ENCODE data around the gene LOC101059915.

LOC101059915 gene

DNA sequence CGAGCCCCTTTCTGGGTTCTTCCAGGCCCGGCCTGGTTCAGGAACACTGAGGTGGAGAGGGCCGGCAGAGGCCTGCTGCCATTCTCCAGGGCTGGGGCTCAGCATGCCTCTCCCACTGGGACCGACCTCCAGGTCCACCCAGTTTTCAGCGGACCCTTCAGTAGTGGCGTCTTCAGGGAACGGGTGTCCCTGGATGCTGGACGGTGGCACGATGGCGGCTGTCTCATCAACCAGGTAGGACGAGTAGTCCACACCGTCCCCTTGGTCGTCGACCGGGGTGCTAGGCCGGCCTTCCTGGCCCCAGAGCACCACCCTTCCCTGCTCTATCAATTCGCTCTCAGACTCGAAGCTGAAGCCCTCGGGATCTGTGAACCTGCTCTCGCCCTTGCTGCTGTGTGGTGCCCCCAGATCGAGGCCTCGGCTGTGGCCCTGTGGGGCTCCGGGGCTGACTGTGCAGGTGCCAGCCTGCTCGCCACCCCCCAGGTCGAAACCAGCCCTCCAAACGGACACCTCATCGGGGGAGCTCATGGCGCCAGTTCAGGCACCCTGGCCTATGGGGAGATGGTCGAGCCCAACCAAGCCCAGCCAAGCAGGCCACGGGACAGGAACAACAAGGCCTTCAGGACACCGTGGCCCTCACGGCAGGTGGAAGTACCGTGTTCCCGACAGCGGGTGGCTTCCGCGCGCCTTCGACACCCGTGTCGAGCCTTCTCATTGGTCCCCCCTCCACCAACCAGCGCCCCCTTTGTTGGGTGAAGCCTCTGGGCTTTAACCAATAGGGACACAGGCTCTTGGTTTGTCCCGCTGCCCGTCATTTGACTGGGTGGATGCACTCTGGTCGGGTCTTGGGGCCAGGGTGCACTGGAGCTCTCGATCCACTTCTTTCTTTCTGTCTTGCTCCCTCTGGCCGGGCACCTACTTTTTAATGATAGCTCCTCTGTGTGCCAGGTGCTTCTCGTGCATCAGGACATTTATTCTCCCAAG is 814 bp upstream of the LOC101059915 start:
- RAD21 ChIA-PET (ENCODE audit: low non-redundant PET in 1 of 2, low total read pairs in 2 of 2, uncharacterized antibody in 2 of 2, unreplicated experiment in 2 of 2), result no interaction called here
- no peak for TF ChIP-seq SP1 (IDR thresholded peaks at IDR 0.05; ENCODE audit: low read depth)
- TF ChIP-seq ZNF274 (IDR thresholded peaks at IDR 0.05; ENCODE audit: low read depth, low read length), result no peak
- no peak for TF ChIP-seq YY1 (IDR thresholded peaks at IDR 0.05; ENCODE audit: extremely low read depth, insufficient replicate concordance, low read depth, low read length)
- TF ChIP-seq CEBPB (IDR thresholded peaks at IDR 0.05; ENCODE audit: low read depth), result no peak
- no peak for TF ChIP-seq SRF (IDR thresholded peaks at IDR 0.05; ENCODE audit: low read depth)
- TF ChIP-seq, protein P1, sequence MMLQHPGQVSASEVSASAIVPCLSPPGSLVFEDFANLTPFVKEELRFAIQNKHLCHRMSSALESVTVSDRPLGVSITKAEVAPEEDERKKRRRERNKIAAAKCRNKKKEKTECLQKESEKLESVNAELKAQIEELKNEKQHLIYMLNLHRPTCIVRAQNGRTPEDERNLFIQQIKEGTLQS (IDR thresholded peaks at IDR 0.05), result no peak
- DNase-seq (ENCODE audit: low read depth, low spot score), result no peak
- intact Hi-C loops (cut with micrococcal nuclease), result no loop called here
- H3K27ac ChIP-seq (ENCODE audit: low read depth, low read length), result no peak overlapping the region
- H3K9me3 ChIP-seq (ENCODE audit: control insufficient read depth in 1 of 2, insufficient read depth in 1 of 2, low read depth in 1 of 2, low read length in 2 of 2), result no peaks in the 10 kb centered on the region
- no peak for ATAC-seq
- no peaks in the 10 kb centered on the region for H4K20me1 ChIP-seq (ENCODE audit: insufficient read depth)
- CTCF ChIA-PET, result no interaction called here
- H3K79me2 ChIP-seq (ENCODE audit: insufficient read depth, low read length), result no peaks in the 10 kb centered on the region
- POLR2A ChIA-PET, result no interaction called here
- H3K4me2 ChIP-seq (ENCODE audit: low read length), result no peak overlapping the region
- H3K27me3 ChIP-seq (ENCODE audit: insufficient read depth, low read length), result no peaks in the 10 kb centered on the region
- H3K4me1 ChIP-seq (ENCODE audit: control insufficient read depth in 1 of 2, insufficient read depth in 2 of 2, low read length in 2 of 2), result peaks cover 0 to 5% of the 10 kb centered on the region in 2 experiments; a peak in 1 of 4 replicates
- no peak overlapping the region for H3K9ac ChIP-seq (ENCODE audit: low read length)
- no TSS peak for BruUV-seq (replicated peaks)
- H3K4me3 ChIP-seq (replicated peaks in 1 of 2; ENCODE audit: low read depth in 1 of 2, low read length in 2 of 2), result no peak overlapping the region
- H2AFZ ChIP-seq (ENCODE audit: low read depth, low read length, poor library complexity, severe bottlenecking), result no peak overlapping the region
- no peaks in the 10 kb centered on the region for H3K9me2 ChIP-seq (ENCODE audit: insufficient read depth)
- H3K36me3 ChIP-seq (ENCODE audit: control insufficient read depth in 1 of 2, insufficient read depth in 2 of 2, low read length in 2 of 2), result no peaks in the 10 kb centered on the region

DNA sequence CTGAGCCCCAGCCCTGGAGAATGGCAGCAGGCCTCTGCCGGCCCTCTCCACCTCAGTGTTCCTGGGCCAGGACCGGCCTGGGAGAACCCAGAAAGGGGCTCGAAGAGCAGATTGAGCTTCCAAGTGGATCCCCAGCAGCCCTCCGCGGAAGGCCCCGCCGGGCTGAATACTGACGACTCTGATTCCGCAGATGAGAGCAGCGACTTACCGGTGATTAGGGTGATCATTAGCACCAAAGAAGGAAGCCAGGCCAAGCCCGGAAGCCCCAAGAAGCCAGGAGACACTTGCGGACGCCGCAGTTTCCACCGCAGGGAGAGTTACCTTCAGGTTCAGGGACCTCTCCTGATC is 876 bp downstream of the LOC101059915 start:
- H3K4me1 ChIP-seq (ENCODE audit: control insufficient read depth in 1 of 2, insufficient read depth in 2 of 2, low read length in 2 of 2), result peaks cover 0 to 5% of the 10 kb centered on the region in 2 experiments; a peak in 1 of 4 replicates
- H3K27ac ChIP-seq (ENCODE audit: low read depth, low read length), result no peak overlapping the region
- no peak overlapping the region for H3K9ac ChIP-seq (ENCODE audit: low read length)
- no peak overlapping the region for H2AFZ ChIP-seq (ENCODE audit: low read depth, low read length, poor library complexity, severe bottlenecking)
- RAD21 ChIA-PET (ENCODE audit: low non-redundant PET in 1 of 2, low total read pairs in 2 of 2, uncharacterized antibody in 2 of 2, unreplicated experiment in 2 of 2), result no interaction called here
- intact Hi-C loops (cut with micrococcal nuclease), result no loop called here
- no TSS peak for BruUV-seq (replicated peaks)
- no peak for DNase-seq (ENCODE audit: low read depth, low spot score)
- H4K20me1 ChIP-seq (ENCODE audit: insufficient read depth), result no peaks in the 10 kb centered on the region
- POLR2A ChIA-PET, result no interaction called here
- no peaks in the 10 kb centered on the region for H3K36me3 ChIP-seq (ENCODE audit: control insufficient read depth in 1 of 2, insufficient read depth in 2 of 2, low read length in 2 of 2)
- H3K4me2 ChIP-seq (ENCODE audit: low read length), result no peak overlapping the region
- H3K79me2 ChIP-seq (ENCODE audit: insufficient read depth, low read length), result no peaks in the 10 kb centered on the region
- CTCF ChIA-PET, result no interaction called here
- no peak for ATAC-seq
- H3K9me3 ChIP-seq (ENCODE audit: control insufficient read depth in 1 of 2, insufficient read depth in 1 of 2, low read depth in 1 of 2, low read length in 2 of 2), result no peaks in the 10 kb centered on the region
- no peak overlapping the region for H3K4me3 ChIP-seq (replicated peaks in 1 of 2; ENCODE audit: low read depth in 1 of 2, low read length in 2 of 2)
- no peaks in the 10 kb centered on the region for H3K27me3 ChIP-seq (ENCODE audit: insufficient read depth, low read length)
- no peaks in the 10 kb centered on the region for H3K9me2 ChIP-seq (ENCODE audit: insufficient read depth)
- TF ChIP-seq YY1 (IDR thresholded peaks at IDR 0.05; ENCODE audit: extremely low read depth, insufficient replicate concordance, low read depth, low read length), result no peak
- TF ChIP-seq RAD21 (IDR thresholded peaks at IDR 0.05; ENCODE audit: low read depth), result no peak
- no peak for TF ChIP-seq FOSL1 (IDR thresholded peaks at IDR 0.05; ENCODE audit: low read depth)
- TF ChIP-seq ZFX (IDR thresholded peaks at IDR 0.05), result no peak
- no peak for TF ChIP-seq EZH2phosphoT487 (IDR thresholded peaks at IDR 0.05; ENCODE audit: borderline replicate concordance)
- TF ChIP-seq TCF7L2 (IDR thresholded peaks at IDR 0.05; ENCODE audit: borderline replicate concordance, extremely low read depth, insufficient read depth, insufficient read length), result no peak
- TF ChIP-seq EGR1 (IDR thresholded peaks at IDR 0.05; ENCODE audit: low read depth), result no peak
- TF ChIP-seq, protein P2, sequence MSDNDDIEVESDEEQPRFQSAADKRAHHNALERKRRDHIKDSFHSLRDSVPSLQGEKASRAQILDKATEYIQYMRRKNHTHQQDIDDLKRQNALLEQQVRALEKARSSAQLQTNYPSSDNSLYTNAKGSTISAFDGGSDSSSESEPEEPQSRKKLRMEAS (IDR thresholded peaks at IDR 0.05), result no peak
- TF ChIP-seq SIN3A (IDR thresholded peaks at IDR 0.05; ENCODE audit: low read depth), result no peak
- TF ChIP-seq, protein P1 (IDR thresholded peaks at IDR 0.05), result no peak
- TF ChIP-seq, protein P3, sequence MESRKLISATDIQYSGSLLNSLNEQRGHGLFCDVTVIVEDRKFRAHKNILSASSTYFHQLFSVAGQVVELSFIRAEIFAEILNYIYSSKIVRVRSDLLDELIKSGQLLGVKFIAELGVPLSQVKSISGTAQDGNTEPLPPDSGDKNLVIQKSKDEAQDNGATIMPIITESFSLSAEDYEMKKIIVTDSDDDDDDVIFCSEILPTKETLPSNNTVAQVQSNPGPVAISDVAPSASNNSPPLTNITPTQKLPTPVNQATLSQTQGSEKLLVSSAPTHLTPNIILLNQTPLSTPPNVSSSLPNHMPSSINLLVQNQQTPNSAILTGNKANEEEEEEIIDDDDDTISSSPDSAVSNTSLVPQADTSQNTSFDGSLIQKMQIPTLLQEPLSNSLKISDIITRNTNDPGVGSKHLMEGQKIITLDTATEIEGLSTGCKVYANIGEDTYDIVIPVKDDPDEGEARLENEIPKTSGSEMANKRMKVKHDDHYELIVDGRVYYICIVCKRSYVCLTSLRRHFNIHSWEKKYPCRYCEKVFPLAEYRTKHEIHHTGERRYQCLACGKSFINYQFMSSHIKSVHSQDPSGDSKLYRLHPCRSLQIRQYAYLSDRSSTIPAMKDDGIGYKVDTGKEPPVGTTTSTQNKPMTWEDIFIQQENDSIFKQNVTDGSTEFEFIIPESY (IDR thresholded peaks at IDR 0.05; ENCODE audit: extremely low read depth, insufficient replicate concordance, low read length), result no peak
- TF ChIP-seq POLR2AphosphoS5 (IDR thresholded peaks at IDR 0.05; ENCODE audit: low read depth, low read length), result no peak
- no peak for TF ChIP-seq EZH2 (IDR thresholded peaks at IDR 0.05)

Data from HCT116 (cell line).